DOHH2 (cell line): ENCODE data around the gene URM1.

Source experiments
- CTCF ChIP-seq: fragments of 200-600 bp; sonication (generic); IDR thresholded peaks from one replicate; pipeline ENCODE4 v1.5.1; 2014; ENCODE audit warnings: antibody characterized with exemption, mild to moderate bottlenecking, low read depth, low read length; ENCODE audit not compliant: poor library complexity, severe bottlenecking
- EZH2phosphoT487 ChIP-seq: fragments of 200-600 bp; sonication (generic); IDR thresholded peaks from 2 replicates; pipeline ENCODE4 v1.6.1; 2017; ENCODE audit warnings: borderline replicate concordance, mild to moderate bottlenecking, antibody characterized with exemption, low read length, moderate library complexity, mixed read lengths

- TF ChIP-seq CTCF: no peak
- TF ChIP-seq EZH2phosphoT487: no peak
Measured at GRCh38 chr9:128323212-128323730, 47.9 kb upstream of the URM1 start.
